GM19468 (cell line): Measurements from ENCODE around the gene CFAP77.

Experiments used
- ATAC-seq: cut with Tn5 transposase; IDR thresholded peaks from one replicate; pipeline ENCODE4 v1.9.1; 2021; ENCODE audit warnings: mild to moderate bottlenecking, moderate library complexity, moderate number of reproducible peaks; ENCODE audit not compliant: unreplicated experiment; ENCODE audit errors: extremely low read depth

The CFAP77 gene

DNA sequence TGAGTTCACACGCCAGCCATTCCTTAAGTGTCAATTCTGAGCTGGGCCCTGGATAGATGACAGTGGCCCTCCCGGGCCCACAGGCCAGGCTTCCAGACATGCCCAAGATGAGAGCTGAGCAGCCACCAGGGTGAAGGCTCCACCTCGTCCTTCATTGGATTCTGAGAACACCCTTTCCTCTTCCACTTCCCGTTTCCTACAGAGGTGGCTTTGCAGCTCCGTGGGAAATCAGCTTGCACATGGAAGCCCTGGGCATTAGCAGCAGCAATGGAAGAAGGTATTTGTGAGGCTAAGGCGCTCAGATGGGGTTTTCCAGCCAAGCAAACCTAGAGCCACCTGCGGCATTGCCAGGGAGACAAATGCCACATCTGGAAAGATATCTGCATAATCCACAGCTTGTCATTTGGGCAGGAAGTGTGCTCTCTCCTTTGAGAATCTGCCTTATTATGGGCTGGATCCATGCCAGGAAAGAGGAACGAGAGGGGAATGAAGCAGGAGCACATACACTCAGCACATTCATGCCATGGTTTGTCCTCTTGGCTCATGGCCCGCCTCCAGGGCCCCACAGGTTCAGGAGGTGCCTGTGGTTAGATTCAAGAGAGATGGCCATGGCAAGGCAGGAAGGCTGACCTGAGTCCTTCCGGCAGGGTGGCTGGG lies 34.1 kb downstream of the CFAP77 start:
- no peak for ATAC-seq

DNA sequence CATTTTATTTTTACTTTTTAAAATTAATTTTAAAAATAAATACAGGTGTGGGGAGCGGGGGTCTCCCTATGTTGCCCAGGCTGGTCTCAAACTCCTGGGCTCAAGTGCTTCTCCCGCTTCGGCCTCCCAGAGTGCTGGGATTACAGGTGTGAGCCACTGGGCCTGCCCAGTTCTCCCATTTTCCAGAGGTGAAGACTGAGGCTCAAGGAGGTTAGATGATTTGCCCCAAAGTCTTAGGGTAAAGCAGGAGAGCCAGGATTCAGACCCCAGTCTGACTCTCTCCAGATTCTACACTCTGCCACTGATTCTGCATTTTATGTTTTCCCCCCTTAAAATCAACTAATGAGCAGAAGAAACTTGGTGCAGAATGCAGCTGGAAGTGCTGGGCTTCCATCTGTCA lies 36.9 kb downstream of the CFAP77 start:
- ATAC-seq, result no peak

DNA sequence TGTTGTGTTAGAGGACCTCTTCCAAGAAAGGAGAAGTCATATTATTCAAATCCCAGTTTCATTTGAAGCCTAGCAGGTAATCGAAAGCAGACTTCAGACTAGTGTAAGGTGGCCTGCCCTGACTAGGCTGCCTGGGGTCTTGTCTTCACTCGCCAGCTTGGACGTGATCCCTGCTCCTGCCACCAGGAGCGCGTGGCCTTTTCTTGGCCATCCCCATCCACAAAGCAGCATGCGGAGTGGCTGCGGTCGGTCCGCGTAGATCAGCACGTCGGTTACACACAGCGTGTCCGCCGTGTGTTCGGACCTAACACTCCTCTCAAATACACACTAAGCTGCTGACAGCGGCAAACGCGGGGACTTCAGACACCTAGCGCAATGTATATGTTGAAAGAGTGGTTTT lies 37.3 kb downstream of the CFAP77 start:
- ATAC-seq, result no peak

DNA sequence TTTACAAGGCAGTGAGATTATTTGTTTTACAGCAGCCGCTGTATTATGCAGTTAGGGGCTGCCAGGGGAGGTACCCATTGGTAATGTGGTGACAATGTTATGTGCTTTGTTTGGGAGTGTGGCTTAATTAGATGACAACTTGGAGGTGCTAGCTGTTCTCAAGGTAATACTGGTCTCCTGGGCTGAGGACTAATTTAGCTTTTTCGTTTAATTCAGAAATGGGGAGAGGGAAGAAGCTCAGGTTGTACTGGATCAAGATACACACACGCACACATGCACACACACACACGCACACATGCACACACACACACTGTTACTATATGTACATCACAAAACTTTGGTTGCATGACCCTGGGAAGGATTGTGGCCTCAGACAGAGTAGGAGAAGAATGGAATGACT lies 37.9 kb downstream of the CFAP77 start:
- ATAC-seq, result no peak

DNA sequence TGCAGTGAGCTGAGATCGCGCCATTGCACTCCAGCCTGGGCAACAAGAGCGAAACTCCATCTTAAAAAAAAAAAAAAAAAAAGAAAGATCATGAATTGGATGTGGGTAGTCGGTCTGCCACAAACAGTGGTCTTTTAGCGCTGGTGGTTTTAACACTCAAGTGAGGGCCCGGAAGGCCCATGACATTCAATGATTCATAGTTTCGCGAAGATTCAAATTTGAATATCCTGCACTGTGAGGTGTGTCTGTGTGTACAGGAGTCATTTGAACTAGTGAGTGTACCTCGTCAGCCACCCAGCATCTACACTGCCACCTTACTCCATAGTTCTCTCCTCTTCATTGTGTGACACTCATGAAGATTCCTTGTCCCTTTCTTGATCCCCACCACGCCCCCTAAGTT lies 41.3 kb downstream of the CFAP77 start:
- ATAC-seq, result no peak

DNA sequence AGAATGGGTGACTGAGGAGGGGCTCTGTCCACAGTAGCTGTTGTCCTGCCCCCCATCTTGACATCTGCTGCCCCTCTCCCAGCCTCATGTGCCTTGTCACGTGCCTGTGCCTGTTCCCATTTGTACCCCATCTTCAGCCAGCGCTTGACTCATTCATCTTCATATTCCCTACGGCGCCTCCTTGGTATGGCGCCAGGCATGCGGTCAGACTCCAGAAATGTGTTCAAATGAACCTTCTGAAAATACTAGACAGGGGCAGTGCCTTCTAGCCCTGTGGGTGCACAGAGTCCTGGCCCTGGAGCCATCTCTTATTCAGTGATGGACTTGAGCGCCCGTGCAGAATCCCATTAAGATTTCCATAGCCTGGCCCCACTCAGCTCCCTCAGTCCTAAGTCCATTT lies 46.2 kb downstream of the CFAP77 start:
- ATAC-seq, result no peak

DNA sequence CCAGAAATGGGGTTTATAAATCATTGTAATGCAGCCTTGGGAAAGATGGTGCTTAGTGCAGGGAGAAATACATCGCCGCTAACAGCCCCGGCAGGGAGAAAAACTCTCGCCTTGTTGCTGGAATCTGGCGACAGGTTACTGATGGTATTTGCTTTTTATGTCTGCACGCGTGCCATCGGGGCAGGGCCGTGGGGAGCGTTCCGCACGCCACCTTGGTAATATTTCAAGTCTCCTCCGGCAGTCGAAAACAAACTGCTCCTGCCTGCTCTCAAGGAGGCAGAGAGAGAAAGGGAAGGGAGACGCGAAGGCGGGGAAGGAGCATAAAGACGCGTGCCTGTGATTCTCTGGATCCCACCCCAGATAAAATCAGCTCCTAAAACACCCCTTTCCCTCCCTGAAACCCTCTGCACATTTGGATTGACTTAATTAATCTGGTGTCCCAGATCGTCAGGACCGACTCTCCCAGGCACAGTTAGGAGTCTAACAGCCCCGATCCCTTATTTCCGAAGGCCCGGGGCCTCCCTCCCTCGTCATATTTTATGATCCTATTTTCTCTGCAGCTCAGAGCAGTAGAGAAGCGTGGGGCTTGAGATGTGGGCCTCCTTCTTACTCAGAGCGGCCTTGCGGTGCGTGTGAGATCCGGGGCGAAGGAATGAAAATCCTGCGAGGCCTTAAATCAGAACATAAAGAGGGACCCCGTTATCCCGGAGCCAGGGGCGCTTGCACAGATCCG lies 47.7 kb downstream of the CFAP77 start:
- no peak for ATAC-seq

DNA sequence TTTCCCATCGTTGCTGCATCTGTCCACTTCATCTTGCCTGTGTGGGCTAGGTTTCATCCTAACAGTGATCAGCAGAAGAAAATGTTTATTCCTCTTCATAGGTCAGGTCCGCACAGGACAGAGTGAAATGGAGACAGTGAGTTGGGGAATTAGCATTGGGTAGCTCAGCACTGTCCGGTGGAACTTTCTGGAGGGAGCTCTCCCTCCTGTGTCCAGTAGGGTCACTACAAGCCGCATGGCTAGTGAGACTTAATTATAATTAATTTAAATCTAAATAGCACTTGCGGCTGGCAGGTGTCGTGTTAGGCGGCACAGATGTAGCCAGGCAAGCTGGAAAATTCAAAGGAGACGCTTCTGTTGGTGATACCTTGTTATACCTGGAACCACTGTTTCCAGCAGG lies 48.4 kb downstream of the CFAP77 start:
- no peak for ATAC-seq

DNA sequence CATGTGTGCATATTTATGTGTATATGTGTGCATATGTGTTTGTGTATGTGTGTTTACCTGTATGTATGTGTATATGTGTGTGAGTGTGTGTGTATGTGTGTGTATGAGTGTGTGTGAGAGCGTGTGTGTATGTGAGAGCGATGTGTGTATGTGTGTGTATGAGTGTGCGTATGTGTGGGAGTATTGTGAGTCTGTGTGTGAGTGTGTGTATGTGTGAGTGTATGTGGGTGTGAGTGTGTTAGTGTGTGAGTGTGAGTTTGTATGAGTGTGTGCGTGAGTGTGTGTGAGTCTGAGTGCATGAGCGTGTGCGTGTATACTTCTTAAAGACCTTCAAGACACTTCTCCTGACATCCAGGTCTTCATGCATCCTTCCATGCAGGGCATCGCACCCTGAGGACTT lies 49.6 kb downstream of the CFAP77 start:
- no peak for ATAC-seq

DNA sequence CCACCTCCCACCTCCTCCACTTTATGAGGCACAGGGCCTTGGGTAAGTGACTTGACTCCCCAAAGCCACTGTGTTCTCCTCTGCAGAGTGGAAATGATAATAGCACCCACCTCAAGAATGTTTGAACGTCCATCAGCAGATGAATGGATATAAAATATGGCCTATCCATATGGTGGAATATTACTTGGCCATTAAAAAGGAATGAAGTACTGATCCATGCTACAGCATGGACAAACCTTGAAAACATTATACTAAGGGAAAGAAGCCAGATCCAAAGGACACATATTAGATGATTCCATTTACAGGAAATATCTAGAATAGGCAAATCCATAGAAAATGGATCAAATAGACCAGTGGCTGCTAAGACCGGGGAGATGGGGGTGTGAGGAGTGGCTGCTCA lies 50.2 kb downstream of the CFAP77 start:
- no peak for ATAC-seq

DNA sequence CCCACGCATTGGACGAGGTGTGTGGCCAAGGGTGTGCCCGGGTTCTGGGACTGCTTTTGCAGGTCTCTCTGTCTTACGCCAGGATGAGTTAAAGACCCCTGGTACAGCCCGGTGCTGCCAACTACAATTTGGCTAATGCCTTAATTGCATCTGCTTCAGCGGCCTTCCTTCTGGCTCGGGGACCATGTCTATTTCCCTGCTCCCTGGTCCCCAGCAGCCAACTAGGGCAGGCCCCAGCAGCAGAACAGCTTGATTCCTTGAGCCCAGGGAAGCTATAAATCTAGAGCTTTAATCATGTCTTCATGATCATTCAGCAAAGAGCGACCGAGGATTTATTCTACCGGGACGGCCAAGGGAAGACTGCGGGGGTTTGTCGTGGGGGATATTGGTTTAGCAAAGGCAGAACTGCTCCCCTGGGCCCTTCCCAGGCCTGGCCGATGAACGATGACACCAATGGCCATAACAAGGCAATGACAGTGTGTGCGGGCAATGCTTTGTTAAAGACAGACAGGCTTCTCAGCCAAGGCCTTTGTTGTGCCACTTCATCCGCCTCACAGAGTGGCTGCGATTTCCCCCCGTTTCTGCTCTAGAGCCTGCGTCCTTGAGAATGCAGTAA lies 51.4 kb downstream of the CFAP77 start:
- no peak for ATAC-seq

DNA sequence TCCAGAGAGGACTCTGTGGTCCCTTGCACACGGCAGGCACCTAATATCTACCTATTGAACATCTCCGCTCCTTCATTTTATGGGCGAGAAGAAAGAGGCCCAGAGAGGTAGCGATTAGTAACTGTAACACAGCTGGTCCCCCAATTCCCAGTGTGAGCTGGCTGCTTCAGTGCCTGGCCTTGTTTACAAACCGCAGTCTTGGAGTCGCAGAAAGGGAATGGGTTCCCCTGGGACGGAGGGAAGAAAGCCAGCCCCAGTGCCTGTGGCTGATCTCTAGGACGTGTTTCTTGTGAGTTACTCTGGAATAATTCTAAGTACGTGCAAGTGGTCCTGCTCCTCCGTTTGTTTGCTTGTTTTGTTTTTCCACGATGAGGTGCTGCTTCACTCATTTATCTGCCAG lies 52.0 kb downstream of the CFAP77 start:
- ATAC-seq, result no peak

DNA sequence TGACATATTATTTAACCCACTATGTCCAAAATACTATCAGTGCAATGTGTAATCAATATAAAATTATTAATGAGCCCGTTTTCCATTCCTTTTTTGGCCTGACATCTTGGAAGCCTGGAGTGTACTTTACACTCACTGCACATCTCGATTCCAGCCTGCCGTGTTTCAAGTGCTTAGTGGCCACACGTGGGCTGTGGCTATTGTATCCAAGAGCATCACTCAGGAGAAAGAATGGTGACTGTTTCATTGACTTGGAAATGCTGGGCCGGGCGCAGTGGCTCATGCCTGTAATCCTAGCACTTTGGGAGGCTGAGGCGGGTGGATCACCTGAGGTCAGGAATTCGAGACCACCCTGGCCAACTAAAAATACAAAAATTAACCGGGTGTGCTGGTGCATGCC lies 54.5 kb downstream of the CFAP77 start:
- no peak for ATAC-seq

DNA sequence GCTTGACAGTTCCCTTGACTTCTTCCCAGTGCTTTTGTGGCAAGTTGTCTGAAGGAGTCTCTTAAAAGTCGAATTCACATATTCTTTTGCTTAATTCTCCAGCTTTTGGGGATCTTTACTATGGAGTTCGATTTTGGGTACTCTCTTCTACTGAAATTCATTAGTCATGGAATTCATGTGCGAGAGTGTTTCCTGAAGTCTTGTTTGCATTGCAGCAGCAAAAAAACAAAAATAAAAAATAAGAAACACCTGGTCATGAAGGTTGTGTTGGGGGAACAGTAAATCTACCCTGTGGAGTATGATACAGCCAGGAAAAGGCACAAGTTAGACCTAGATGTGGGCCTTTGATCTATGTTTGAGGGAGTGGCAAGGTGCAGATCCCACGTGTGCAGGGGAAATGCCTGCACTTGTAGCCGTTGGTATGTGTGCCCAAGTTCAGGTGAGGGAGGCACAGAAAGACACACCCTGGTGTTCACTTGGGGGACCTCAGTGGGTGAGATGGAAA lies 55.2 kb downstream of the CFAP77 start:
- ATAC-seq, result no peak

DNA sequence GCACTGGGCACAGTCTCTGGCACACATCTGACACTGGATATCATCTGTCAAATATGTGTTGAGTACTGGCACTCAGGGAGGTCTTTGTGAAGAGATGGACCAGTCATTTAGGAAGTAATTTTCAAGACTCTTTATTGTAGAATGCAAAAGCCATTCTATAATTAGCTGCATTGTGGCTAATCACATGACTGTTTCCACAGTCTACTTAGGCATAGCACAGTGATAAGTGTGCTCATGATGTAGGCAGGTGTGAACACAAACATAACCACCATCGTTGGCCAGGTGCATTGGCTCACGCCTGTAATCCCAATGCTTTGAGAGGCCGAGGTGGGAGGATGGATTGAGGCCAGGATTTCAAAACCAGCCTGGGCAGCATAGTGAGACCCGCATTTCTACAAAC lies 62.2 kb downstream of the CFAP77 start:
- ATAC-seq, result no peak

DNA sequence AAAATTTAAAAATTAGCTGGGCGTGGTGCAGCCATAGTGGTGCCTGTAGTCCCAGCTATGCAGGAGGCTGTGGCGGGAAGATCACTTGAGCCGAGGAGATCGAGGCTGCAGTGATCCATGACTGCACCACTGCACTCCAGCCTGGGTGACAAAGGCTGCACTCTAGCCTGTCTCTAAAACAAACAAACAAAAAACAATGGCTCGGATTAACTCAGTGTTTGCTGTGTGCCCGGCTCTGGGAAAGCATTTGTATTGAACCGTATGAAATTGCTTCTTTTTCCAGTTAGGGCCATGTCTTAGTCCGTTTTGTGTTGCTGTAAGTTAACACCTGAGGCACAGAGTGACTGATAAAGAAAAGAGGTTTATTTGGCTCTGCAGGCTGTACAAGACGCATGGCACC lies 62.6 kb downstream of the CFAP77 start:
- no peak for ATAC-seq

DNA sequence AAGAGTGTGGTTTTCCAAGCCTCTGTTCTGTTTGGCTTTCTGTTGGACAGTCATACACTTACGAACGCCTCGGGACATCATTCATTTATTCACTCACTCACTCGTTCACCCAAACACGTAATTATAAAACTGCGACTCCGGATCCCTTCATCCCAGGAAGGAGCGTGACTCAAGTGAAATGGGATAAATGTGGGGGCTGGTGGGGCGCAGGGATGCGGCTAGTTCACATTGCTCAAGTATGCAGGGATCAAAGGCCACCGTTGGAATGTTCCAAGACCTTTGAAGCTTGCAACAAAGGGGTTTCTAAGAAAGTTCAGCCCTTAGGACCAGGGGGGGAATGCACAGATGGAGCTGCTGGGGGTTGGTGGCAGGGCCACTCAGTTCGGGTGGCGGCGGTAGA lies 64.2 kb downstream of the CFAP77 start:
- no peak for ATAC-seq

DNA sequence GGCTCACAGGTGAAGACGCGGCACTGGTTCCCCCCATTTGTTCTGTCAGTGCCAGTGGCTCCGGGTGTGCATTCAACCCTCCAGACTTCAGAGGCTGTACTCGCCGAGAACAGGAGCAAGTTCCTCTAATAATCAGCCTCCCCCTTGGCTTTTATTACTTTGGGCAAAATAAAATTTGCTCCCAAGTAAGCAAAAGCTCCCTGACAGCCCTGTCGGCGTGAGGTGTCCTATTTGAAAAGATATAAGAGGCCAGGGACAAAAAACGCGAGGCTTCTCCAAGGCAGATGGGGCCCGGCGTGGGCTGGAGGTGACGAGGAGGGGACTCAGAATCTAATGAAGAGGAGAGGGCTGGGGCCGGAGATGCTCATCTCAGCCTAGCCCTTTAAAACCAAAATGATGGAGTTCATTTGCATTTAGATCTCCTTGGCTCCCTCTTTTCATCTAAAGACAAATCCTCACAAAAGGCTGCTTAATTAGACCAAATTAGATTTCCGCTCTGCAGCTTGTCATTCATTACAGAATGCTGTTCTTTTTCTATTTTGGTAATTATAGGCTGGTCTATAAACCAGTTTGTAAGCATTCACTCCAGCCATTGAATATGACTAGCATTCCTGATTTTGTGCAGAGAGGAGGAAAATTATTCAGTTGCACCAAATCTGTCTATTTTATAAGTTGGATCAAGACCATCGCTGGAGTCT lies 68.5 kb downstream of the CFAP77 start:
- ATAC-seq, result no peak

DNA sequence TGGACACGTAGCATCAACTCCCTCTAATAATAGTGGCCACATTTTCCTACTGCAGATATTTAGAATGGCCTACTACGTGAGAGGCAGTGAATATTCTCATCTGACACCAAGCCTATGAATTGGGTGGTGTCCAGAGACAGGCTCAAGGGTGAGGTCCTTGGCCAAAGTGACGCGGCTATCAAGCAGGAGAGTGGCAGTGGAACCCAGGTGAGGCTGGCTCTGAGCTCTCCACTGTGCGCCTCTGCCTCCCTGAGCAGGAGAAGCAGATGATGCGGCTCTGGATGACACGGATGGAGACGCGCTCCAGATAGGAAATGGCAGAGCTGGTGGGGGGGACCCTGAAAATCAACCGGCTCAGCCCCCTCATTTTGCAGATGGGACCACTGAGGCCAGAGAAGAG lies 69.7 kb downstream of the CFAP77 start:
- no peak for ATAC-seq

DNA sequence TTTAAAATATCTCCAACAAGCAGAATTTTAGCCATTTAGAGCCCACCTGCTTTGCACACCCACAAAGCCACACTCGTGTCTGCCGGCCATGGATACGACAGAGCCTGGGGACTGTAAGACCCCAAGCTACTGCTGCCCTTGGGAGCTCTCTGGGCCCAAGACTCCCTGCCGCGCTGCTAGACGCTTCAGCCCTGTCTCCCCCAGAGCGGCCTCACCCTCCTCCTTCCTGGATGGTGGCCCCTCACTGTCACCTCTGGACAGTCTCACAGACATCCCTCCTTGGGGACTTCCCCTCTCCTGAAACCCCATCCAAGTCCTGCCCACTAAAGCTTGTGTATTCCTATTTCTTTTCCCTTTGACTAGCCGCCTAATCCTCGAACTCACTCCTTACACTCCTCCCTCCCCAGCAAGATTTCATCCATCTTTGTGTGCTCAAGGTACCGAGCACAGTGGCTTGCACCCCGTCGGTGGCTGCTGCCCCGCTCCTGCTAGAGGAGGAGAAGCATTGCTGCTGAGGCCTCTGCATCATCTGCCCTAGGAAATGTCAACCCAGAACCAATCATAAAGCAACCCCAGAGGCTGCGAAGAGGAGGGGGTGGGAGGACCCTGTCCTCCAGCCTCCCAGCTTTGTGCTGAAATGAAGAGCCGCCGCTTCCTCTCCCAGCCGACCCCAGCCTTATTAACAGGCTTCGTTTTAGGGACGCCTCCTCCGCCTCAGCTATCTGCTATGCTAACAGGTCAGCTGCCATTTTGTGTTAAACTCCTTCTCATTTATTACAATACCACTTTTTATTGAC lies 71.2 kb downstream of the CFAP77 start:
- ATAC-seq, result no peak
